ENCODE results near the gene FOXK2.
A peak's percentile ranks its signal among the peaks of the same experiment; 100 is the strongest.

The FOXK2 gene

DNA sequence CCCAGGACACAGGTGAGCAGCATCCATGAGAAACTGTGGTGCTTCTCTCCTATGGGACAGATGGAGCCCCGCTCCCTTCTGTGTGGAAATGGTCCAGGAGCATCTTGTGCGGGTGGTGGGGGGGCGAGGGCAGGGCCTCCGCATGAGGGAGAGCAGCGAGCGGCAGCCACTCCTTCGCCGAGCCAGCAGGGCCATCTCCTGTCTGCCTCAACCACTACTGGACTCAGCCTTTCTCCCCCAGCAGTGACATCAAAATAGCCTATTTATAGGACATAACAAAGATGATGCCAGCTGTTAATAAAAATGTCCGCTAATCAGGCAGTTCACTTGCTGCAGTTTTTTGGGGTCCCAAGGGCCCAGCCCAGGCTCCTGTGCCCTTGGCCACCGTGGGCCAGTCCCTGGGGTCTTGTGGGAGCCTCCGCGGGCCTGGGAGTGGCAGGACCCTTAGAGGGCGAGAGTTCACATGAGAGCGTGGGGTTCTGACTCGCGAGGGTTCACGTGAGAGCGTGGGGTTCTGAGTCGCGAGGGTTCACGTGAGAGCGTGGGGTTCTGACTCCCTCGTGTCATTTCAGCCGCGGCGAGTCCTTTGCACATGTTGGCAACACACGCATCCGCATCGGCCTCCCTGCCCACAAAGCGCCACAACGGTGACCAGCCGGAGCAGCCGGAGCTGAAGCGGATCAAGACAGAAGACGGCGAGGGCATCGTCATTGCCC lies 81.4 kb downstream of the FOXK2 start:
- no peak for TF ChIP-seq CREB1 (IDR thresholded peaks at IDR 0.05; ENCODE audit: low read depth)
- no peak for TF ChIP-seq RAD21 (IDR thresholded peaks at IDR 0.05; ENCODE audit: low read depth)
- no peak for TF ChIP-seq TAF1 (IDR thresholded peaks at IDR 0.05; ENCODE audit: low read depth)
- TF ChIP-seq NFIC (IDR thresholded peaks at IDR 0.05) = no peak
- TF ChIP-seq TEAD4 (IDR thresholded peaks at IDR 0.05) = no peak
- TF ChIP-seq, protein P1, sequence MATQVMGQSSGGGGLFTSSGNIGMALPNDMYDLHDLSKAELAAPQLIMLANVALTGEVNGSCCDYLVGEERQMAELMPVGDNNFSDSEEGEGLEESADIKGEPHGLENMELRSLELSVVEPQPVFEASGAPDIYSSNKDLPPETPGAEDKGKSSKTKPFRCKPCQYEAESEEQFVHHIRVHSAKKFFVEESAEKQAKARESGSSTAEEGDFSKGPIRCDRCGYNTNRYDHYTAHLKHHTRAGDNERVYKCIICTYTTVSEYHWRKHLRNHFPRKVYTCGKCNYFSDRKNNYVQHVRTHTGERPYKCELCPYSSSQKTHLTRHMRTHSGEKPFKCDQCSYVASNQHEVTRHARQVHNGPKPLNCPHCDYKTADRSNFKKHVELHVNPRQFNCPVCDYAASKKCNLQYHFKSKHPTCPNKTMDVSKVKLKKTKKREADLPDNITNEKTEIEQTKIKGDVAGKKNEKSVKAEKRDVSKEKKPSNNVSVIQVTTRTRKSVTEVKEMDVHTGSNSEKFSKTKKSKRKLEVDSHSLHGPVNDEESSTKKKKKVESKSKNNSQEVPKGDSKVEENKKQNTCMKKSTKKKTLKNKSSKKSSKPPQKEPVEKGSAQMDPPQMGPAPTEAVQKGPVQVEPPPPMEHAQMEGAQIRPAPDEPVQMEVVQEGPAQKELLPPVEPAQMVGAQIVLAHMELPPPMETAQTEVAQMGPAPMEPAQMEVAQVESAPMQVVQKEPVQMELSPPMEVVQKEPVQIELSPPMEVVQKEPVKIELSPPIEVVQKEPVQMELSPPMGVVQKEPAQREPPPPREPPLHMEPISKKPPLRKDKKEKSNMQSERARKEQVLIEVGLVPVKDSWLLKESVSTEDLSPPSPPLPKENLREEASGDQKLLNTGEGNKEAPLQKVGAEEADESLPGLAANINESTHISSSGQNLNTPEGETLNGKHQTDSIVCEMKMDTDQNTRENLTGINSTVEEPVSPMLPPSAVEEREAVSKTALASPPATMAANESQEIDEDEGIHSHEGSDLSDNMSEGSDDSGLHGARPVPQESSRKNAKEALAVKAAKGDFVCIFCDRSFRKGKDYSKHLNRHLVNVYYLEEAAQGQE (IDR thresholded peaks at IDR 0.05; ENCODE audit: low read depth) = no peak
- no peak for TF ChIP-seq FOXM1 (IDR thresholded peaks at IDR 0.05; ENCODE audit: borderline replicate concordance, low read depth)

DNA sequence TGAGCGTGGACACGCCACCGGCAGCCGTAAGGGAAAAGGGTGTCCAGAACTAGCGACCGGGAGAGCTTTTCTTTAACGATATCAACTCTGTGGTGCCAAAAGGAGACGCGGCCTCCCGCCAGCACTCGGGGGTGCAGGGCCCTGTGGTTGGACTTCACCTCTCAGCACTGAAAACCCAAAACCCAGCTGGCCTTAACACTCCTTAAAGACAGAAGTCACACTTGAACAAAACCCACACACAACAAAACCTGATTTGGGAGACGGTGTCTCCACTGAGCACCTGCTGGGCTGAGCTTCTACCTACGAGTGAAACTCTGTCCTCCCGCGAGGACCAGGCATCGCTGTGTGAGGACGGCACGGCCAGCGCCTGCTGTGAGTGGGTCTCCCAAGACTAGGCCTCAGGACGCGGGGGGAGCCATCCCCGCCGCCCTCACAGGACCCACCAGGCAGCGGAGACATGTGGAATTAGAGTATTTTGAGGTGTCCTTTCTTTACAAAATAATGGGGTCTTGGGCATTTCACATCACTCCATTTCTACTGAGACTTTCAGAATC lies 82.0 kb downstream of the FOXK2 start:
- no peak for TF ChIP-seq TEAD4 (IDR thresholded peaks at IDR 0.05)
- TF ChIP-seq ZBTB7A (IDR thresholded peaks at IDR 0.05; ENCODE audit: low read depth) = no peak
- TF ChIP-seq CEBPB (IDR thresholded peaks at IDR 0.05) = no peak
- TF ChIP-seq YY1 (IDR thresholded peaks at IDR 0.05; ENCODE audit: low read depth) = no peak
- TF ChIP-seq EGR1 (IDR thresholded peaks at IDR 0.05) = no peak
- no peak for TF ChIP-seq RAD21 (IDR thresholded peaks at IDR 0.05; ENCODE audit: low read depth)
- TF ChIP-seq, protein P2, sequence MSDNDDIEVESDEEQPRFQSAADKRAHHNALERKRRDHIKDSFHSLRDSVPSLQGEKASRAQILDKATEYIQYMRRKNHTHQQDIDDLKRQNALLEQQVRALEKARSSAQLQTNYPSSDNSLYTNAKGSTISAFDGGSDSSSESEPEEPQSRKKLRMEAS (IDR thresholded peaks at IDR 0.05) = no peak
- TF ChIP-seq, protein P1 (IDR thresholded peaks at IDR 0.05; ENCODE audit: low read depth) = no peak
- TF ChIP-seq TCF12 (IDR thresholded peaks at IDR 0.05; ENCODE audit: low read depth) = no peak

DNA sequence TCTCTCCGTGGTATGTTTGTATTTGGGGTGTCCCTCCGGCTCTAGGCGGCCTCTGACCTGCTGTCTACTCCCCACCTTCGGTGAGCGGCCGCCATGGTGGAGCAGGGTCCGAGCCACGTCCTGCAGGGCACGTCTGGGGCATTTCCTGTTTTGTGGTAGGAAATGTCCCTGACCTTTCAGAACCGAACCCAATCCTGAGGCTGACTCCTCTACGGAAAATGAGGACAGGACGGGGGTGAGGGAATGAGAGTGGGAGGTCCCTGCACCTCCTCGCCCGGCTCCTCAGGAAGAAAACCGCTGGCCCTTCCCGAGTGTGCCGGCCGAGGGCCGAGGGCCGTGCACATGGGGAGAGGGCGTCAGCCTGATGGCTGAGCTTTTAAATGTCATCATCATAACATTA lies 83.0 kb downstream of the FOXK2 start:
- TF ChIP-seq EP300 (IDR thresholded peaks at IDR 0.05; ENCODE audit: borderline replicate concordance) = no peak
- no peak for TF ChIP-seq CREB1 (IDR thresholded peaks at IDR 0.05; ENCODE audit: low read depth)
- TF ChIP-seq, protein P2 (IDR thresholded peaks at IDR 0.05) = no peak
- no peak for TF ChIP-seq ZBTB7A (IDR thresholded peaks at IDR 0.05; ENCODE audit: low read depth)
- TF ChIP-seq TEAD4 (IDR thresholded peaks at IDR 0.05) = no peak
- no peak for TF ChIP-seq CEBPB (IDR thresholded peaks at IDR 0.05)
- TF ChIP-seq FOXM1 (IDR thresholded peaks at IDR 0.05; ENCODE audit: borderline replicate concordance, low read depth) = no peak

DNA sequence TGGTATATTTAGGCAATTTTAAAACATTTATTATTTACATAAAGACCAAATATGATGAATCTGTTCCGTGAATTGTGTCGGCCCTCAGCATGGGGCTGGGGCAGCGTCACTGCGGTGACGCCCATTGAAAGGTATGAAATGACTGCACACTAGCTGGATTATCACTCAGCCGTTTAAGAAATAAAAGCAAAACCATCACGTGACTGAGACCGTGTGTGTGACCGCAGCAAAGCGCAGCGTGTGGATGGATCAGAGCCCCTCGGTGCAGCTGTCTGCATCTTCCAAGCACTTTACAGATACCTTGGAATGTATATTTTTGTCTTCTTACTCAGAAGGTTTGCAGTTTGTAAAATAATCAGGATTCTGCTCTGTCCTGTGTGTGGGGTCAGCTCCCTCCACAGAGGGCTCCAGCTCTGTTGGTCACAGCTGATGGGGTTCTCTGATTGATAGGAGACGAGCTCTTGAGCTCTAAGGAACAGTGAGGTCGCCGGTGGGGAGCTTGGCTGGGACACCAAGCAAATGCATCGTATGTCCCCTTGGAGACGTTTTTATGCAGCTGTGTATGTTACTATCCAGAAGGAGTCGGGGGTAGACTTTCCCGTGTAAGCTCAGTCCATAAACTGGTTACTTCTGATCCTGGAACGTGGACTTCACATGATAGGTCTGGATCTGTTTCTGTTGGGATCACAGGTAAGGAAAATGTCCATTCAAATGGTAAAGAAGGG lies 83.6 kb downstream of the FOXK2 start:
- TF ChIP-seq, protein P2 (IDR thresholded peaks at IDR 0.05) = 0 out of 2 replicates have a peak, but pooled peaks have one; percentile 29
- TF ChIP-seq RAD21 (IDR thresholded peaks at IDR 0.05; ENCODE audit: low read depth) = no peak
- TF ChIP-seq TAF1 (IDR thresholded peaks at IDR 0.05; ENCODE audit: low read depth) = no peak
- TF ChIP-seq, protein P3, sequence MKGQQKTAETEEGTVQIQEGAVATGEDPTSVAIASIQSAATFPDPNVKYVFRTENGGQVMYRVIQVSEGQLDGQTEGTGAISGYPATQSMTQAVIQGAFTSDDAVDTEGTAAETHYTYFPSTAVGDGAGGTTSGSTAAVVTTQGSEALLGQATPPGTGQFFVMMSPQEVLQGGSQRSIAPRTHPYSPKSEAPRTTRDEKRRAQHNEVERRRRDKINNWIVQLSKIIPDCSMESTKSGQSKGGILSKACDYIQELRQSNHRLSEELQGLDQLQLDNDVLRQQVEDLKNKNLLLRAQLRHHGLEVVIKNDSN (IDR thresholded peaks at IDR 0.05) = peak; percentile 84

DNA sequence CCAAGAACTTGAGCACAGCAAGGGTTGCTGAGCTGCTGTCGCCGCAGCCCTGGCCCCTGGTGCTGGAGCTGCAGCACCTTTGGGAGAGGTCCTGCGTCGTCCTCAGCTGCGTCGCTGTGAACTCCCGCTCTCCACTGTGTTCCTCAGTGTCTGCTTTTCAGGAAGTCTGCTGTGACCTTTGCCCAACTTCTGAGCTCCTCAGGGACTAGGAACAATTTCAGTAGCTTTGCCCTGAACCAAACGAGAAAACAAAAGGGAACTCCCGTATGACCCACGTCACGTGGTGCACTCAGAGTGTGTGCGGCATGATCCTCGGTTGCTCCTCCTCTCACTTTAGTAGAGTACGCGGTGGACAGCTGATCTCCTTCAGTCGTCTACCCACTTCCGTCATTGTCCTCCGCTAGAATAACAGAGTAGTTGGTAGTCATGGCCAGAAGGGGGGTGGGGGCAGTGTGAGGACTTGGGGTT lies 84.5 kb downstream of the FOXK2 start:
- TF ChIP-seq, protein P3 (IDR thresholded peaks at IDR 0.05) = no peak
- no peak for TF ChIP-seq EP300 (IDR thresholded peaks at IDR 0.05; ENCODE audit: borderline replicate concordance)
- TF ChIP-seq CREB1 (IDR thresholded peaks at IDR 0.05; ENCODE audit: low read depth) = no peak
- no peak for TF ChIP-seq NFIC (IDR thresholded peaks at IDR 0.05)
- TF ChIP-seq YY1 (IDR thresholded peaks at IDR 0.05; ENCODE audit: low read depth) = no peak

DNA sequence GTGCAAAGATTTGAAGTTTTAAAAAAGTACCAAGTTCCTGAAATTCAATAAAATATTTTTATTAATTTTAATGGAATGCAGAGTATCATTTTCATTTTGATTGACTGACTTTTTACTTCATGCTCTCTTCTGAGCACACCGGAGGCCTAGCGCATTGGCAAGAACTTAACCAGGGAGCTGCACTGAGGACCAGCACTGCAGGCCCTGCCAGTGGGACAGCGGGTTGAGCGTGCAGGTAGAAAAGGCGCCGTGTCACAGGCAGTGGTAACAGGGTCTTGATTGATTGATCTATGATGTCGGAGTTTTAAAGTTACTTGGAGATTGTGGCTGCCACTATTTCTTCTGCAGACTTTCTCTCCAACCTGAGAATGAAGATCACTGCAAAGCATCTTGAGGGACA lies 85.0 kb downstream of the FOXK2 start:
- TF ChIP-seq TCF12 (IDR thresholded peaks at IDR 0.05; ENCODE audit: low read depth) = no peak
- TF ChIP-seq, protein P3 (IDR thresholded peaks at IDR 0.05) = no peak
- TF ChIP-seq CEBPB (IDR thresholded peaks at IDR 0.05) = no peak
- TF ChIP-seq FOXM1 (IDR thresholded peaks at IDR 0.05; ENCODE audit: borderline replicate concordance, low read depth) = no peak
- no peak for TF ChIP-seq RAD21 (IDR thresholded peaks at IDR 0.05; ENCODE audit: low read depth)
- TF ChIP-seq, protein P1 (IDR thresholded peaks at IDR 0.05; ENCODE audit: low read depth) = no peak
- TF ChIP-seq YY1 (IDR thresholded peaks at IDR 0.05; ENCODE audit: low read depth) = no peak
- no peak for TF ChIP-seq TAF1 (IDR thresholded peaks at IDR 0.05; ENCODE audit: low read depth)
- no peak for TF ChIP-seq NFIC (IDR thresholded peaks at IDR 0.05)
- TF ChIP-seq EGR1 (IDR thresholded peaks at IDR 0.05) = no peak
- no peak for TF ChIP-seq TEAD4 (IDR thresholded peaks at IDR 0.05)
- no peak for TF ChIP-seq CREB1 (IDR thresholded peaks at IDR 0.05; ENCODE audit: low read depth)
